HG02970 (cell line): Measurements from ENCODE around the gene USP28.
"Not testable (repeated sequence)": the region's sequence is repeated elsewhere in the genome, so short reads cannot be mapped to it uniquely, and the experiment has no call there.

Source experiments
- ATAC-seq: cut with Tn5 transposase; IDR thresholded peaks from one replicate; pipeline ENCODE4 v1.9.1; 2021; ENCODE audit warnings: mild to moderate bottlenecking, moderate library complexity, moderate number of reproducible peaks; ENCODE audit not compliant: unreplicated experiment, low FRiP score

USP28 gene

DNA sequence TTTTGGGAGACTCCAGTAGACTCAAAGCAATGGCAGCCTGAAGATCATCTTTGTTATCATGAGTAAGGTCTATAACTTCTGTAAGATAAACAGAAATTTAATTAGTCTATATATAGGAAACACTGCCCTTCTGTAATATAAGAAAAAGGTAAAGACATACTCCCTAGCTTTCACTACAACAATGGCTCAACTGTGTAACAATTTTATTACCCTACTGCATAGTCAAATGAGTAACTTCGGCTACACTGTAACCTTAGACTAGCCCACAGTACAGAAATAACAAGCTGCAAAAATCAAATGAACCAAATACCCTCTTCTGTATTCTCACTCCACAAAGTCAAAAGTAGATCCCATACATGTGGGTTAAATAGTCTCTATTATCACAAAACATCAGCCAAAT, 33.7 kb downstream of the USP28 start:
- no peak for ATAC-seq

DNA sequence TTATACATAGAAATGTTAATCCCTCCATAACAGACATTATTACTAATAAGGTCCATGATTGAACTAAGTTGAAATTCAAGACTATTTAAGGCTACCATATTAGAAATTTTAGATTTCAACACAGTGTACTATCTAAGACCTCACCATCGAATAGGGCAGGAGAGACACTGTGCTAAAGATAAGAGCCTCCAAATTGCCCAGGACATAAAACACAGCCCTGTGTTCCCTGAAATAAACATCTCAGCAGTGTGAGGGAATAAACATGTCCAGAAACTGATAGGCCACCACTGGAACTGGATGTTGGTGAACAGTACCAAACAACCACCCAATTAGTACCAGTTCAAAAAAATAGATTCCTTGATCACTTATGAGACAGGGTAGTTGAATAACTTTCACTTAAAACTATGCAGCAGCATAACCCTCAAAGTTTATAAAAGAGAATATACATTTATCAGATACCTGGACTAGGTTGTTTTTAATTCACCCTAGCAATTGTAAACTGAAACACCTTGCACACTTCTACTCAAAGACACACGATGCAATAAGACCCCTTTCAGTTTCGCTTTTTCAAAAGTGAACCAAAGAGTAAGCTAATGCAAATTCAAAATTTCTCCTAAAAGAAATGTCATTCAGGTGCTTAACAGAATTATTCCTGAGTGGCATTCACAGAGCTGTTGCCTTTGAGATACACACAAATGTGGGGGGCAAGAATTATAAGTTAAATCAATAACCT, 34.3 kb downstream of the USP28 start:
- ATAC-seq, result no peak

DNA sequence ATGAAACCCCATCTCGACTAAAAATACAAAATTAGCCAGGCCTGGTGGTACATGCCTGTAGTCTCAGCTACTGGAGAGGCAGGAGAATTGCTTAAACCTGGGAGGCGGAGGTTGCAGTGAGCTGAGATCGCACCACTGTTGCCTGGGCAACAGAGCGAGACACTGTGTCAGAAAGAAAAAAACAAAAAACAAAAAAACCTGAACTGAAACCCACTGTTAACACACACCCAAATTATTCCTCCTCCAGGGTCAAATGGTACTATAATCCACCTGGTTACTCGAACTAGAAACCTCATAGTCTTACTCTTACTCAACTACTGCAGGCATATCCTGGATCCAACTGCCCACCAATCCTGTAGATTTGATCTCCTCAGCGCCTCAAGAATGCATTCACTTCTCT, 35.5 kb downstream of the USP28 start:
- peak; percentile 84 for ATAC-seq

DNA sequence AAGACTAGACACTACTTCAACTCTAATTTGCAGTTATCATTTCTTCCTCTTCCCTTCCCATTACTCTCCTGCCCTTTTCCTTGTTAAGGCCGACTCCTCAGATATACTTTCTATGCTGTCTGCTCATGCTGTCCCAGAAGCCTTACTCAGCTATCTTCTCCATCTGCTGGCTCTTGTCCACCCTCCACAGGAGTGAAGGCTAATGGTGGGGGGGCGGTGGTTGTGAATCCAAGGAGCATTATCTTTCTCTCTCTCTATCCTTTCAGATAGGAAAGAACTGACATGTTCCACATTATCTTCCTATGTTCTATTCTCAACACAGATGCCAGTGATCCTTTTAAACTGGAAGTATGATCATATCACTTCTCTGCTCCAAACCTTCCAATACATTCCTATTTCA, 37.4 kb downstream of the USP28 start:
- no peak for ATAC-seq

DNA sequence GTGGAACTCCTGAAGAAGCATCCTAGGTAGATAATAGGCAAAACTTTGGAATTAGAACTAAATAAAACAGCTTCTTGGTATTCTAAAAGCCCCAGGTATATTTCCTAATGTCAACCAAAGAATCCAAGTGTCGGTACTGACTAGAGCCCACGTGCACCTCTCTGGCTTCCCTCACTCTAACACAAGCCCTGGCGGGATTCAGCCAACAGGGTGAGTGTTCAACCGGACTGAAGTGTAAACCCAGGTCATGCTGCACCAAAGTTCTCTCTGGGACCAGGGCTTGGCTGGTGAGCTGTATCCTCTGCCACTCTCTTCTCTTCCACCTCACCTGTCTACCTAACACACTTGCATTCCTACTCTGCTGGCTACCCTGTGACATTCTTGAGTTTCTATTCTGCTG, 40.1 kb downstream of the USP28 start:
- ATAC-seq, result no peak

DNA sequence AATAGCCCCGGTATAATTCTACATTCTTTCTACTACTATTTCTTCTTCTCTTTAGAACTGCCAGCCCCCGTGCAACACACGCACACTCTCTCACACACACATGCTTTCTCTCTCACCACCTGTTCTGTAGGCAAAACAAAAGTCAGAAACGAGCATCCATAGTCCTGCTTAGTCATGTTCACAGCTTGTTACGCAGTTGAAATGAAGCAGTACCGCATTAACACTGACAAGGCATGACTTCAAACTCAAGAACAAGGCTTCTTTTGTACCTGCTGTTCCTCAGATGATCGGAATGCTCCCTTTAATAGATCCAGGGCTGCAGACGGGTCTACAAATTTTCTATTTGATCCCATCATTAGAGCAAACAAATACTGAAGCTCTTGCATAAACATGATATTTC, 42.2 kb downstream of the USP28 start:
- no peak for ATAC-seq

DNA sequence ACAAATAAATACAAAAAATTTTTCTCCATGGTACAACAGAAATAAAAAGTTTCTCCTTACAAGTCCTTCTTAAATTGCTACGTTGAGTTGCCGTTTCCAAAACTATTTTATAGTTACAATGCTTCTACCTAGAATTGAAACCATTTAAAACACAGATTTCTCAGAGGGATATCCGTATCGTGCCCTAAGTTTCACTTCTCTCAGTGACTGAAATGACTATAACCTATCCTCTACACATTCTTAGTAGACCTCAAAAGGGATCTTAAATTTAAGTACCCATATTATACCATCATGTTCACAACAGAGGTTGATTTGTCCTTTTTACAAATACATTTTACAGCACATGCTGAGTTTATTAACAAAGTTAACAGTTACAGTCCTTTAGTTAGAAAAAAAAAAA, 44.1 kb downstream of the USP28 start:
- peak; percentile 58 for ATAC-seq

DNA sequence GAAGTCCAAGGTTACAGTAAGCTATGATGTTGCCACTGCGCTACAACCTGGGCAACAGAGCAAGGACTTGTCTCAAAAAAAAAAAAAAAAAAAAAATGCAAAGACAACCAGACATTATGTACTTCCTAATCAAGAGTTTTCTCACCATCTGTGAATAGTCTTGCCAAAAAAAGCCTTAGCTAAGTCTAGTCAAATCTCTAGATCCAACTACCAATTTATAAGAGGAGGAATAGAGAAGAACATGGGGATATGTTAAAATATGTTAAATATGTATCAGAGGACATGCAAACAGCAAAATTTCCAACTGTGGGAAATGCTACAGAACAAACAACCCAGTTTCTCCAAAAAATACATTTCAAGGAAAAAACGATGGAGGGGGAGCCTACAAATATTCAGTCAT, 45.6 kb downstream of the USP28 start:
- no peak for ATAC-seq

DNA sequence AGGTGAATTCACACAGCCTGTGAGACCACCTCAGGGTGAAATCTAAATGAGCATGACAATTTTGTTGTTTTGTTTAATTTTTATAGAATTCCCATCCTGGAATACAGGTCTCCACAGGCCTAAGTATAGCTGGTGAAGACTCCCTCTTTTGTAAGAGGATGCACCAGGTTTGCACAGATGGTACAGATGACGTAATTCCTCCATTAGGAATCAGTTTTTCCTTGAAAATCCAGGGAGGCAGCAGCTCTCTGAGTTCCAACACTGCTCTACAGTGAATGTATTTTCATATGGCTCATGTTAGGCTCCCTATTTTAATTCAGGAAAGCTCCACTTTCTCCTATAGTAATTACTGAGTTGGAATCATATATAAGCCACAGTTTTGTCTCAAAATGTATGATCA, 47.2 kb downstream of the USP28 start:
- ATAC-seq, result no peak

DNA sequence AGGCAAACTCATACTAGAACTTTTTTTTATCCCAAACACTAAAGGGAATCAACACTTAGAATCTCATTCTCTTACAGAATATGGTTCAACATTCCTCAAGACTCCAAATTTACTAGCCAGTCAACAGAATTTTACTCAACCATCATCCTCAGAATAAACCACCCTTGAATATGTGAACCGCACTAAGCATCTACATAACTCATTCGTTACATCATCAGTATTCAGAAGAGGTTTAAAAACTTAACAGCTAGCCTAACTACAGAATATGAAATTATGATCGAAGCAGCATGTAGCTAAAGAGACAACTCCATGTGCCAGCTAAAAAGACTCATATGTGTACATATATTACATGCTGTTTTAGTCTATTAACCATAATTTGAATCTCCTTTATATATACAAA, 47.9 kb downstream of the USP28 start:
- no peak for ATAC-seq

DNA sequence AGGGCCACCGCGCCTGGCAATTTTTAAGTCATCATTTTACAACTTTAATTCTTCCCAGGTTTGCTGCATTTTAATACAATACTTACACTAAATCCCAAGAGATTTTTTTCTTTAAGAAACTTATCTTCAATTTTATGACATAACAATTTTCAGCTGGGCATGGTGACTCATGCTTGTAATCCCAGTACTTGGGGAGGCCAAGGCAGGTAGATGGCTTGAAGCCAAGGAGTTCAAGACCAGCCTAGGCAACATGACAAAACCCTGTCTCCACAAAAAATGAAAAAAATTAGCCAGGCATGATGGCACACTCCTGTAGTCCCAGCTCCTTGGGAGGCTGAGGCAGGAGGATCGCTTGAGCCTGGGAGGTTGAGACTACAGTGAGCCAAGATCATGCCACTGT, 56.9 kb downstream of the USP28 start:
- ATAC-seq, result no peak

DNA sequence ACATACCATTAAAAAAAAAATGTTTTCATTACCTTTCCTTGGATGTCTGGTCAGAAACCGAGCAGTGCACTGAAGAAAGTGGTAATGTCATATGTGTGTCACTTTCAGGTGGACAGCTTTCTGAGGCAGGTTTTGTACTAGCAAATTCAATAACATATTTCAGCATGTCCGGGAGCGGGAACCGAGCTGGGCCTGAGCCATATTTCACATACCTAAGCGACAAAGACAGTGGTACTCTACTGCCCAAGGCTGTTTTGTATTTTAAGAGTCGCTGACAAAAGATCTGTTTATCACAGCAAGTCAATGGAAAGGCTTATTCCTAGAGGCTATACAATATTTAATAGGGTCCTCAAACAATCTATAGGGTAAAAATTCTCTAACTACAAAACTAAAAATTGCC, 57.7 kb downstream of the USP28 start:
- ATAC-seq, result no peak

DNA sequence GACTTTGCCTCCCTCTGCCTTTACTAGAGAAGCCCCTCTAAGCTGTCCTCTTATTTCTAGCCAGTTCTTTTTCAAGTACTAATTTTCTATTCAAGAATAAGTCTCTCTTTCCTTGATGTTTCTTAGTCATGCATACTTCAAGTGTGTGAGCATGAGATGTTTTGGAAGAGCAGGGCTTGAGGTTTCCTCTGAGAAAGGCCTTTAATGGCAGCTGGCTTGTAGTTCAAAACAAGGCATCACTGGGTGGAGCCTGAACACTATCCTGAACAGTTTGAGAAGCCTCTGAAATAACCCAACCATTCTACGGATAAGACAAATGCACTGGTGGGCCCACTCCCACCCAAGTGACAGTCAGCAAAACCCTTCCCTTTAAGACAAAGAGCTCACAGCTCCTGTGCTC, 58.2 kb downstream of the USP28 start:
- no peak for ATAC-seq

DNA sequence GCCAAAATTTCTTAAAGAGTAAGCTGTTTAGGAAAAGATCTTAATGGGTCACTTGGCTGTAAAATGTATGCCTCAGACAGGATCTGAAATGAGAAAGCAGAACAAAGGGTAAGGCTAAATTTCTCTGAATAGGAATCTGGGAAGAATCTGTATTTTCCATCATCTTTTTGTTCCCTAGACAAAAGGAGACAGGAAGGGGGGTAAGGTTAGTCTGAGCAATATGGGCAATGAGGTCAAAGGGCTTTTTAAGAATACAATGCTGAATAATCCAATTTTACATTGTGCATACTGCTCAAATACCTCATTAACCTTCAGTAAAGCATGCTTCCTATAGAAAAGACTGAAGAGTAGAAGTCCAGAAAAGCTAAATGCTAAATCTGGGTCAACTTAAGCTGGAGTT, 61.2 kb downstream of the USP28 start:
- no peak for ATAC-seq

DNA sequence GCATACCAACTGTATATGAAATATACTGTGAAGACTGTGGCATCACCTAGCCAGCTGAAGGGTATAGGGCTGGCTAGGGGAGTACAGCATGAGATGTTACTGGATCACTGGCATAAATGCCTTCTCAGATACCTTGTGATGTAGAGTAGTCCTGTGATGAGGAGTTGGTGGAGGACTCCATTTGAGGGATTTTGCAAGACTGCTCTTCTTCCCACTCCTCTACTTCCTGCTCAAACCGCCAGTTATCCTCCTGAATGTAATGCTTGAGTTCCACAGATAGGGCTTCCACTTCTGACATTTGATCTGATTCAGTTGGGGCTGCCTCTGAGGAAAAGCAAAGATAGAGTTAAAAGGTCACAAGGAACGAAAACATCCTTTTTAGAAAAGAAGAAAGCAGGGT, 66.4 kb downstream of the USP28 start:
- ATAC-seq, result no peak

DNA sequence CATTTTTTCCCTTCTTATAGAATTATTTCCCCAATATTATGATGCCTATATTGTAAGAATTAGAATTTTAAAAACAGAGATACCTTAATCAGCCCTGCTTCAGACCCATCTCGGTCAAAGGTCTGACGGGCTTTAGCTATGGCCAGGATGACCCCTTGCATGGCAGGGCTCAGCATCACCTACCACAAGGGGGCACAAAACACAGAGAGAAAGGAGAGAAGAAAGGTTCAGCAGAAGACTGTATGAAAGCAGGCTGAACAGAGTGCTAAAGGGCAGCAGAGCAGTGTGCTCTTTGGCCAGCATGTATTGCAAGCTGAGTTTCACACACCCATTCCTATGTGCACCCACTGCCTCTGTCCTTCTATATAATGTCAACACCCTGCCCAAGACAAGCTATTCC, 69.0 kb downstream of the USP28 start:
- no peak for ATAC-seq

DNA sequence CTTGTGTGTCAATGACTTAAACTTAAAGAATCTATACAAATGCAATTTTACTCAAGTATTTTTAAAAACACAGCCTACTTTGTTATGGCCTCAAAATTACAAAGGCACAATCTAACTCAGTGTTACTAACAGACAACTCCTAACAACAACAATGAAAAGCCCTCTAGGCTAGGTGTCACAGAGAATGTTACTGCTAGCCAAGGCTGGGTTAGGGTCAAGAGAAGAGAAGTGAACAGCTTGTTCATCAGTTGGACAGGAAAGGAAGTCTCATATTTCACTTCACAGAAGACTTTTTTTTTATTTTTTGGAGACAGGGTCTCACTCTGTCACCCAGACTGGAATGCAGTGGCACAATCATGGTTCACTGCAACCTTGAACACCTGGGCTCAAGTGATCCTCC, 69.7 kb downstream of the USP28 start:
- ATAC-seq, result no peak

DNA sequence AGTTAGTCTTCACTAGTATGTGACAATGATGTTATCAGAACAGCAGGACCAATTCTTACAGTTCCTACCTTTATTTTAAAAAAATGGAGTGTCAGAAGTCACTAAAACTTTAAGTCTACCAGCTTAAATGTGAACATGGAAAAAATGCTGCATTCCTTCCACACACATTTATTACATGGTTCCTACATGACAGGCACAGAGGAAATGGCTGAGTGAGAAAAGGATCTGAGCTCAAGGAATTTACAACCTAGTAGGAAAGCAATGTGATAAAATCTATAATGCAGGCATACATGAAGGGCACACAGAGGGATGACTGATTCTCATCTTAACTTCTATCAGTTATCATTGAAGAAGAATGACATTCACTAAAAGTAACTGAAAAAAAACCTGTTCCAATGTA, 72.8 kb downstream of the USP28 start:
- no peak for ATAC-seq

DNA sequence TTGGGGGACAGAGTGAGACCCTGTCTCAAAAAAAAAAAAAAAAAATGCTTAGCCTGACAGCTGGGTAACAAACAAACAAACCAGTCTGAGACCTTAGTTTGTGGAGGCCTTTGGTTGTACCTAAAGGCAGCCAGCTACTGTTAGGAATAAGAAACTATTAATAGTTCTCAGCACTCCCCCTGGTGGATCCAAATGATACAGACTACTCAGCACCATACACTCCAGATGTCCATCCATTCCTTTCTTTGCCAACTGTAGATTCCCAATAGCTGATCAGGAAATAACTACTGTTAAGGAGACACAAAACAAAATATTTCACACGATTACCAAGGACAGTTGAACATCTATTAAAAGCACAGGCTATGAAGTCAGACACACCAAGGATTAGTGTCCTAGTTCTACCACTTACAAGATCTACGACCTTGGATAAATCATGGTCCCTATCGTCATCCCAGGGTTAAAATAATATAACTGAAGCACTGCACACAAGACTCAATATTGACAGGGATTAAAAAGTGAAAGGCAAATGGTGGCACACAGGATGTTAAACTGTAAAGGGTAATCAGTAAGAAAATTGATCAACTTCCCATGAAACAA, 78.6 kb downstream of the USP28 start:
- no peak for ATAC-seq

DNA sequence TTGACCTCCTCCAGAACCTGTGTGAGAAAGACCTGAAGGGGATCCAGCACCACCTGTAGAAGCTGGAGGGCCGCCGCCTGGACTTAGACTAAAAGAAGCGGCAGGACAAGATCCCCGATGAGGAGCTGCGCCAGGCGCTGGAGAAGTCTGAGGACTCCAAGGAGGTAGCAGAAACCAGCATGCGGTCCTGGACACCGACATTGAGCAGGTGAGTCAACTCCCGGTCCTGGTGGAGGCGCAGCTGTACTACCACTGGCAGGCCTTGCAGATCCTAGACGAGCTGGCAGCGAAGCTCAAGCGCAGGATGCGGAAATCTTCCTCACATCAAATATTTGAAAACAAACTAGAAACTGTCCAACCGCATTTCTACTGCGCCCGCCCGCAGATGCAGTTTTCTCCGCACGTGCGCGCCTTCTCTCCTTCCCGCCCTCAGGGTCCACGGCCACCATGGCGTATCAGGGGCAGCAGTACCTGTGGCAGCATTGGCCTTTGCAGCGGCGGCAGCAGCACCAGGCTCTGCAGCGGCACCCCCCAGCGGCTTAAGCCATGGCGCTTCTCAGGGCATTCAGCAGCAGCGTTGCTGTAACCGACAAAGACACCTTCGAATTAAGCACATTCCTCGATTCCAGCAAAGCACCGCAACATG, 85.6 kb downstream of the USP28 start:
- ATAC-seq, result no peak

DNA sequence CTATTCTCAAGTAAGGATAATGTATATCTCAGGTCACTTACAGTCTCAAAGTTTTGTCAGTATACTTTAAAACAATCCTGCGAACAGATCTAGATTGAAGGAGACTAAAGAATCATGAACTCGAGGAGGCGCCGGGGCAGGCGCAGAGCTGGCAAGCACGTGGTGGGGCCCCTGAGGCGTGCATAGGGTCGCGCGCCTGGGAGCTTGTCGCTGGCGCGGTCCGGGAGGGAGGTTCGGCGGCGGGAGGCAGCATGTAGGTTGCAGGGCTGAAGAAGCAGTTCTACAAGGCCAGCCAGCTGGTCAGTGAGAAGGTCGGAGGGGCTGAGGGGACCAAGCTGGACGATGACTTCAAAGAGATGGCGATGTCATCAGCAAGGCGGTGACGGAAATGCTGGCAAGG, 86.4 kb downstream of the USP28 start:
- not testable (repeated sequence) for ATAC-seq

DNA sequence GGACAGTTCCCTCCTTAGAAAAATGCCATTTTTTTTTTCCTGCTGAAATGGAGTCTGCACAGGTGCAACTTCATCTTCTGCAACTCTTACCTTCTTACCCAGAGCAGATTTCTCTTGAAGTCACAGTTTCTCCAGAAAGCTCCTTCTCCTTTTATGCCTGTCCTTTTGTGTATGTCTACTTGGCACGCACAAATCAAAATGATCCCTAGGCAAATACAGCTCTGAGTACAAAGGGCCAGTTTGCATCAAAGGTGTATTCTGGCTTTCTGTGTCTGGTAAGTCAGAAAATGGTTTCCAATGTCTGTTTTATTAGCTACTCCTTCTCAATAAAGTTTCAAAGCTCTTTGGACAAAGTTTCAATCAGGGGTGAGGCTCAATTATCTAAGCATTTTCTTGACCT, 93.2 kb downstream of the USP28 start:
- no peak for ATAC-seq
